GM10266 (cell line): Measurements from ENCODE around the gene RBM4B.

Source experiments
- DNase-seq: peaks from one replicate; pipeline ENCODE4 v3.0.0; 2012; ENCODE audit errors: extremely low spot score
- CTCF ChIP-seq: IDR thresholded peaks from 2 replicates; pipeline ENCODE4 v1.5.1; 2012; ENCODE audit warnings: mild to moderate bottlenecking, low read depth; ENCODE audit not compliant: control insufficient read depth, insufficient read depth; ENCODE audit errors: missing control alignments

The RBM4B gene

GRCh38 chr11:66705587-66706335 lies 28.1 kb upstream of the RBM4B start:
- DNase-seq = no peak
- TF ChIP-seq CTCF = no peak

- no peak for DNase-seq
- TF ChIP-seq CTCF = no peak
These were observed 27.1 kb upstream of the RBM4B start for GRCh38 chr11:66704659-66705360.

- no peak for TF ChIP-seq CTCF
- no peak for DNase-seq
These were observed 23.9 kb upstream of the RBM4B start for GRCh38 chr11:66701432-66702240.

- no peak for DNase-seq
- no peak for TF ChIP-seq CTCF
These were observed 23.1 kb upstream of the RBM4B start for GRCh38 chr11:66700742-66701141.

GRCh38 chr11:66700337-66700736 lies 22.6 kb upstream of the RBM4B start:
- no peak for DNase-seq
- no peak for TF ChIP-seq CTCF

GRCh38 chr11:66698491-66698890 lies 20.8 kb upstream of the RBM4B start:
- DNase-seq = no peak
- no peak for TF ChIP-seq CTCF
